ENCODE data around the gene SH2D3C.
"Not testable (repeated sequence)": the region's sequence is repeated elsewhere in the genome, so short reads cannot be mapped to it uniquely, and the experiment has no call there.

GRCh38 chr9:127780909-127781308, 2.4 kb upstream of the SH2D3C start:
- TF ChIP-seq CTCF (IDR thresholded peaks at IDR 0.05): peak in 1 of 5 experiments; percentile 7
- not testable (repeated sequence) for TF ChIP-seq POLR2A, POLR2AphosphoS5 (IDR thresholded peaks at IDR 0.05)

All from transverse colon (tissue), 4 donors.